HepG2 (cell line): ENCODE results near the gene EBP. TPM values are rescaled to one million over a fixed set of nuclear protein-coding genes. Genes with fewer than 3 reads are reported as not detected.

ENCODE experiments used
- ATAC-seq: fragments of 200-7000 bp; cut with Tn5 transposase; 3 replicates; pipeline ENCODE4 v1.9.1; 2020; ENCODE audit warnings: mild to moderate bottlenecking, moderate library complexity
- BruUV-seq: library from RNA; stranded (reverse); fragments of 400-500 nt; replicated peaks from 2 replicates; lab custom pipeline; 2021; lab: Mats Ljungman, UMichigan
- CTCF ChIA-PET: fragments of 300-600 bp; formaldehyde crosslinking; extraction: SDS; loops from one replicate; lab custom pipeline; 2021; ENCODE audit warnings: low total read pairs, inconsistent platforms, low intra/inter-chr PET ratio; lab: Yijun Ruan, JAX
- POLR2A ChIA-PET: fragments of 350-600 bp; sonication (Branson Sonifier 250); formaldehyde crosslinking; loops from one replicate; lab custom pipeline; 2020; ENCODE audit warnings: antibody characterized with exemption, inconsistent platforms; lab: Yijun Ruan, JAX
- DNase-seq: peaks from one replicate; pipeline ENCODE4 v3.0.0-alpha.2; 2015; ENCODE audit warnings: low spot score
- FAIRE-seq: peaks from 3 replicates; lab custom pipeline; 2011; peaks lifted over from hg19 to GRCh38; lab: Jason Lieb, UNC
- H2AFZ ChIP-seq: one replicate; pipeline ENCODE4 v1.6.1; 2011; ENCODE audit warnings: low read length, inconsistent platforms
- H3K27ac ChIP-seq: fragments of 300-600 bp; 3 replicates; pipeline ENCODE4 v1.8.0; 2011; ENCODE audit warnings: mixed run types, mild to moderate bottlenecking, mixed read lengths, low read length, inconsistent platforms; ENCODE audit not compliant: insufficient read depth; ENCODE audit errors: extremely low read length
- H3K27me3 ChIP-seq, 2 experiments: fragments of 200-600 bp in 1 of 2; 2 replicates in 1 of 2; 3 replicates in 1 of 2; pipeline versions ENCODE4 v1.6.0 to v1.8.0; 2011; ENCODE audit warnings: low read length in 2 of 2, mild to moderate bottlenecking in 2 of 2, moderate library complexity in 2 of 2, inconsistent platforms in 1 of 2; ENCODE audit not compliant: insufficient read depth in 2 of 2, control insufficient read depth in 1 of 2
- H3K36me3 ChIP-seq, 2 experiments: fragments of 200-600 bp in 1 of 2; replicated peaks in 1 of 2; 2 replicates in 1 of 2; 3 replicates in 1 of 2; pipeline versions ENCODE4 v1.5.1 to v1.8.0; 2011; ENCODE audit warnings: low read length in 2 of 2, inconsistent platforms in 1 of 2; ENCODE audit not compliant: insufficient read depth in 2 of 2, control insufficient read depth in 1 of 2
- H3K4me1 ChIP-seq: 2 replicates; pipeline ENCODE4 v1.5.1; 2012; ENCODE audit warnings: low read length, inconsistent platforms; ENCODE audit not compliant: insufficient read depth
- H3K4me2 ChIP-seq: 2 replicates; pipeline ENCODE4 v1.6.0; 2011; ENCODE audit warnings: low read depth, low read length, inconsistent platforms
- H3K4me3 ChIP-seq, 3 experiments: fragments of 200-600 bp in 1 of 3; sonication (generic), shearing (Covaris generic) in 1 of 3; replicated peaks in 1 of 3; 2 replicates each; pipeline ENCODE4 v1.5.1; 2011 to 2016; ENCODE audit warnings: low read length in 3 of 3, inconsistent platforms in 2 of 3, low read depth in 2 of 3, mild to moderate bottlenecking in 2 of 3, control low read depth in 1 of 3, mixed read lengths in 1 of 3; ENCODE audit not compliant: insufficient read depth in 1 of 3
- H3K79me2 ChIP-seq: one replicate; pipeline ENCODE4 v1.6.1; 2011; ENCODE audit warnings: low read length, inconsistent platforms; ENCODE audit not compliant: insufficient read depth
- H3K9ac ChIP-seq: 2 replicates; pipeline ENCODE4 v1.6.0; 2011; ENCODE audit warnings: mild to moderate bottlenecking, low read depth, low read length, inconsistent platforms; ENCODE audit not compliant: insufficient read depth
- H3K9me3 ChIP-seq: 2 replicates; pipeline ENCODE4 v1.5.1; 2012; ENCODE audit warnings: mild to moderate bottlenecking, low read length
- H4K20me1 ChIP-seq: 2 replicates; pipeline ENCODE4 v1.6.0; 2011; ENCODE audit warnings: inconsistent platforms, mild to moderate bottlenecking, low read length, moderate library complexity; ENCODE audit not compliant: insufficient read depth
- HNF4A ChIP-seq: sonication (generic); formaldehyde crosslinking; IDR thresholded peaks from 2 replicates; pipeline ENCODE4 v1.4.0; 2020; ENCODE audit warnings: missing genetic modification reagents
- HOXA5 ChIP-seq: sonication (generic); formaldehyde crosslinking; IDR thresholded peaks from 2 replicates; pipeline ENCODE4 v1.4.0; 2020; ENCODE audit warnings: missing genetic modification reagents
- NFRKB ChIP-seq: fragments of 450-650 bp; IDR thresholded peaks from 2 replicates; pipeline ENCODE4 v1.6.1; 2017
- SOX13 ChIP-seq, 3 experiments: fragments of 450-650 bp in 1 of 3; sonication (generic) in 1 of 3; formaldehyde crosslinking in 1 of 3; IDR thresholded peaks in 2 of 3; conservative IDR thresholded peaks in 1 of 3; 2 replicates each; pipeline versions ENCODE4 v1.5.0 to v1.6.1; 2016 to 2020; ENCODE audit warnings: antibody characterized with exemption in 1 of 3, mild to moderate bottlenecking in 1 of 3, missing compliant biosample characterization in 1 of 3, missing genetic modification reagents in 1 of 3, moderate library complexity in 1 of 3
- ZMAT3 ChIP-seq: sonication (generic); formaldehyde crosslinking; conservative IDR thresholded peaks from 2 replicates; pipeline ENCODE4 v1.7.0; 2021; ENCODE audit warnings: missing genetic modification reagents
- ZMYM3 ChIP-seq: sonication (generic); formaldehyde crosslinking; IDR thresholded peaks from 2 replicates; pipeline ENCODE4 v1.5.1; 2020; ENCODE audit warnings: mild to moderate bottlenecking, missing genetic modification reagents
- ZNF205 ChIP-seq: IDR thresholded peaks from 2 replicates; pipeline ENCODE4 v1.6.1; 2018; ENCODE audit warnings: missing biosample characterization, missing genetic modification reagents
- WGBS: methylation state at CpG from one replicate; pipeline ENCODE4 v1.1.6; 2017; ENCODE audit warnings: low lambda C conversion rate; 5-methylcytosine and 5-hydroxymethylcytosine counted together
- in situ Hi-C: cut with HindIII; loops from 2 replicates; pipeline ENCODE4 v1.10.0; 2017; ENCODE audit warnings: low pct_unique_long_range_greater_than_20kb; ENCODE audit not compliant: extremely low pct_ligation_motif_present
- intact Hi-C: fragments of 100-400 bp; cut with micrococcal nuclease; formaldehyde crosslinking; loops from one replicate; pipeline ENCODE4 v1.10.0; 2022; ENCODE audit not compliant: unreplicated experiment
- polyA plus RNA-seq, 8 experiments: library from polyadenylated mRNA; depleted of rRNA in 3 of 8; stranded (reverse) in 7 of 8; unstranded in 1 of 8; fragments of >200 nt; fragmentation: Illumina TruSeq in 4 of 8; extraction: Trizol in 4 of 8; gene quantifications; 2 replicates each; pipeline versions ENCODE4 v1.2.1 to v1.2.3, GENCODE V29; 2011 to 2016; ENCODE audit warnings: low read depth in 4 of 8, missing spikeins in 1 of 8, mixed read lengths in 1 of 8; ENCODE audit not compliant: insufficient read depth in 1 of 8
- total RNA-seq, 5 experiments: library from RNA; depleted of rRNA; stranded (reverse); fragments of >200 nt; fragmentation: Illumina TruSeq; extraction: Trizol; gene quantifications; 2 replicates each; pipeline ENCODE4 v1.2.3, GENCODE V29; 2016; ENCODE audit warnings: low read depth in 1 of 5
- TF ChIP-seq, protein P1 (sequence below): sonication (generic); formaldehyde crosslinking; IDR thresholded peaks from 2 replicates; pipeline ENCODE4 v1.8.0; 2022; ENCODE audit warnings: missing genetic modification reagents, low read depth, mild to moderate bottlenecking, borderline replicate concordance
- TF ChIP-seq, protein P2 (sequence below): sonication (generic); formaldehyde crosslinking; IDR thresholded peaks from 2 replicates; pipeline ENCODE4 v1.5.1; 2020; ENCODE audit warnings: mild to moderate bottlenecking, missing genetic modification reagents, moderate library complexity

Gene EBP
- total and polyA plus RNA-seq, 2 of the 13 experiments (the other 11 are each of a cell fraction or from before 2014, with no cell fraction given) = 106 to 260 TPM

DNA sequence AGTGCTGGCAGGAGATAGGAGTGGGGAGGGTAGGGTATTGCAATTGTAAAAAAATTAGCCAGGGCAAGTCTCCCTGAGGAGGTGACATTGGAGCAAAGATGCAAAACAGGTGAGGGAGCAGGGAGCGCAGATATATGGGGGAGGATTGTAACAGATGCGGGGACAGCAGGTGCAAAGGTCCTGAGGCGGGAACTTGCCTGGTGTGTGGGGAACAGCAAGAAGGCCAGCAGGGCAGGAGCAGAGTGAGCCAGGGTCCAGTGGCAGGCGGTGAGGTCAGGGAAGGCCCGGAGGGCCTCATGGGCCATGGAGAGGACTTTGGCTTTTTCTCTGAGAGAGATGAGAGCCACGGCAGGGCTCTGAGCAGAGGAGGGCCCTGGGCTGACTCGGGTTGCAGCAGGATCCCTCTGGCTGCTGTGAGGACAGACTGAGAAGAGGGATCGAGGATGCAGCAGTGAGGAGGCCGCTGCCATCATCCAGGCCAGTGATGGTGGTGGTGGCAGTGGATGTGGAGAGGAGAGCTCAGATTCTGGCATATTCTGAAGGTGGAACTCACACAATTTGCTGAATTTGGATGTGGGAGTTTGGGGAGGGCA, 6.6 kb upstream of the EBP start:
- H3K36me3 ChIP-seq = no peaks in the 10 kb centered on the region
- no peak for FAIRE-seq
- H3K4me3 ChIP-seq = no peak overlapping the region
- no peaks in the 10 kb centered on the region for H3K4me1 ChIP-seq
- no peak overlapping the region for H3K9ac ChIP-seq
- no peaks in the 10 kb centered on the region for H4K20me1 ChIP-seq
- POLR2A ChIA-PET = no interaction called here
- in situ Hi-C loops (no loop called here), intact Hi-C loops (no loop called here)
- no peak for DNase-seq
- no peak overlapping the region for H3K27ac ChIP-seq
- no peaks in the 10 kb centered on the region for H3K79me2 ChIP-seq
- TF ChIP-seq, protein P1, sequence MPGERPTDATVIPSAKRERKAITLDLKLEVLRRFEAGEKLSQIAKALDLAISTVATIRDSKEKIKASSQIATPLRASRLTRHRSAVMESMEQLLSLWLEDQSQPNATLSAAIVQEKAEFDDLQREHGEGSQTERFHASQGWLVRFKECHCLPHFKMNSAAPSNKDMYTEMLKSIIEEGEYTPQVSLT (CRISPR knock-in tag) = no peak
- TF ChIP-seq HOXA5 (CRISPR knock-in tag) (no peak), SOX13 (IDR thresholded peaks at IDR 0.05) (no peak), SOX13 (CRISPR knock-in tag; conservative IDR thresholded peaks at IDR 0.05 in 1 of 2, IDR thresholded peaks at IDR 0.05 in 1 of 2) (no peak), ZMYM3 (CRISPR knock-in tag) (peak; percentile 67), HNF4A (CRISPR knock-in tag) (0 out of 2 replicates have a peak, but pooled peaks have one; percentile 3), ZNF205 (CRISPR knock-in tag) (no peak), ZMAT3 (CRISPR knock-in tag) (no peak), NFRKB (no peak)
- TF ChIP-seq, protein P2, sequence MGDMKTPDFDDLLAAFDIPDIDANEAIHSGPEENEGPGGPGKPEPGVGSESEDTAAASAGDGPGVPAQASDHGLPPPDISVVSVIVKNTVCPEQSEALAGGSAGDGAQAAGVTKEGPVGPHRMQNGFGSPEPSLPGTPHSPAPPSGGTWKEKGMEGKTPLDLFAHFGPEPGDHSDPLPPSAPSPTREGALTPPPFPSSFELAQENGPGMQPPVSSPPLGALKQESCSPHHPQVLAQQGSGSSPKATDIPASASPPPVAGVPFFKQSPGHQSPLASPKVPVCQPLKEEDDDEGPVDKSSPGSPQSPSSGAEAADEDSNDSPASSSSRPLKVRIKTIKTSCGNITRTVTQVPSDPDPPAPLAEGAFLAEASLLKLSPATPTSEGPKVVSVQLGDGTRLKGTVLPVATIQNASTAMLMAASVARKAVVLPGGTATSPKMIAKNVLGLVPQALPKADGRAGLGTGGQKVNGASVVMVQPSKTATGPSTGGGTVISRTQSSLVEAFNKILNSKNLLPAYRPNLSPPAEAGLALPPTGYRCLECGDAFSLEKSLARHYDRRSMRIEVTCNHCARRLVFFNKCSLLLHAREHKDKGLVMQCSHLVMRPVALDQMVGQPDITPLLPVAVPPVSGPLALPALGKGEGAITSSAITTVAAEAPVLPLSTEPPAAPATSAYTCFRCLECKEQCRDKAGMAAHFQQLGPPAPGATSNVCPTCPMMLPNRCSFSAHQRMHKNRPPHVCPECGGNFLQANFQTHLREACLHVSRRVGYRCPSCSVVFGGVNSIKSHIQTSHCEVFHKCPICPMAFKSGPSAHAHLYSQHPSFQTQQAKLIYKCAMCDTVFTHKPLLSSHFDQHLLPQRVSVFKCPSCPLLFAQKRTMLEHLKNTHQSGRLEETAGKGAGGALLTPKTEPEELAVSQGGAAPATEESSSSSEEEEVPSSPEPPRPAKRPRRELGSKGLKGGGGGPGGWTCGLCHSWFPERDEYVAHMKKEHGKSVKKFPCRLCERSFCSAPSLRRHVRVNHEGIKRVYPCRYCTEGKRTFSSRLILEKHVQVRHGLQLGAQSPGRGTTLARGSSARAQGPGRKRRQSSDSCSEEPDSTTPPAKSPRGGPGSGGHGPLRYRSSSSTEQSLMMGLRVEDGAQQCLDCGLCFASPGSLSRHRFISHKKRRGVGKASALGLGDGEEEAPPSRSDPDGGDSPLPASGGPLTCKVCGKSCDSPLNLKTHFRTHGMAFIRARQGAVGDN (CRISPR knock-in tag) = peak; percentile 32; the same call in 1 of the 2 replicates
- CTCF ChIA-PET = no interaction called here
- WGBS = 69% methylated on average over 7 of the region's 9 CpGs
- no TSS peak for BruUV-seq
- no peaks in the 10 kb centered on the region for H3K27me3 ChIP-seq
- H2AFZ ChIP-seq = no peak overlapping the region
- ATAC-seq = peak; percentile 33; the same call in 2 of the 3 replicates
- H3K9me3 ChIP-seq = no peaks in the 10 kb centered on the region
- no peak overlapping the region for H3K4me2 ChIP-seq
